SKM-1 treated with dmso at 0.1 percent for 144 hours (cell line): Measurements from ENCODE around the gene DNTTIP2.
"Not testable (repeated sequence)": the region's sequence is repeated elsewhere in the genome, so short reads cannot be mapped to it uniquely, and the experiment has no call there.

Source experiments
- DNase-seq: peaks from one replicate; lab custom pipeline; 2025; ENCODE audit not compliant: unreplicated experiment; lab: John Stamatoyannopoulos, UW

DNTTIP2 gene

DNA sequence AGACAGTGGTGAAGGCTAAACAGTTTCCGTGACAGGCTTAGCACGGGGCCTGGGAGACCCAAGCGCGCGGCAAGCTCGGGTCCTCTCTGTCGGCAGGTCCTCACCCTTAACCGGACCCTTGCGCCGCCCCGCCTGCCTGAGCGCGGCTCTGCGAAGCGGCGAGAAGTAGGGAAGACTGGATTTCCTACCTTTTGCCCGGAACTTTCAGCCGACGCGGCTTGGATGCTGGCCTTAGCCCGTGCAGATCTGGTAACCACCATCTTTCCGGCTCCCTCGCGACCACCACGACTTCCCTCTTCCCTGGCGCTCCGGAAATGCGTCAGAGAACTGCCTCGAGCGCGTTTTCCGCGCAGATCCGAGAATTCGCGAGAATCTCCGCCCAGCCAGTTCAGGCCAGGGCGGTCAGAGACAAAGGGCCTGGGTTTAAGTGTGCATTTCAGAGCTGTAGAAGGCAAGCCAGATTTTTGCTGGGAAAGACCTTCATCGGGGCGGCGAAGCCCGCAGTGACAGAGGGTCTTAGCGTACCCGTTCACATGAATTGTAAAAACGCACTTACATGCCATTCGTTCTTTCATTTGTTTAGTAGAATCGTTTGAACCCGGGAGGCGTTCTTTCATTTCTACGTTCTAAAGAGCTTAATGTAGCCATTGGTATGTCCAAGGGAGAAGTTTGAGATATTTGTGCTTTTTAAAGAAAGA is at the start of gene DNTTIP2:
TSS of gene DNTTIP2 (minus strand) at position 318 of the 698 bp plus-strand sequence. CDS start at position 260, 58 bp downstream.
- DNase-seq: peak; percentile 76

- no peak for DNase-seq
These were observed 46.2 kb upstream of the DNTTIP2 start for GRCh38 chr1:93925206-93925605.

DNA sequence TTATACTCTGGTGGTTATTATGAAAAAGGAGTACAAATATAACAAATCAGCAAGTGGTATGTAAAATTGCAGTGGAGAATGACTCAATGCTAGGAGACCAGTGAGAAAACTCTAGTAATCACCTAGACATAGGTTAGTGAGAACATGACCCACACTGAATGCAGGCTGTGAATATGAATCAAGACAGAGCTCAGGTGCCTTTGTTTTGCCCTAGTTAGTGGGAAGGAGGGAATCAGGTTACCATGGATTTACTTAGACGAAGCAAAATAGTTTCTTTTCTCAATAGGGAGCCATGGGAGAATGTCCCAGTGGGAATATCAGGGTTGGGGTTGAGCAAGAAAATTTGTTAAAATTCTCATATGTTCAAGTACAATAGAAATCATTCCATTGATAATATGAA is 40.8 kb upstream of the DNTTIP2 start:
- no peak for DNase-seq

GRCh38 chr1:93917302-93917701 is 38.3 kb upstream of the DNTTIP2 start:
- no peak for DNase-seq

- DNase-seq: not testable (repeated sequence)
These were observed 31.9 kb upstream of the DNTTIP2 start for GRCh38 chr1:93910880-93911279.

DNA sequence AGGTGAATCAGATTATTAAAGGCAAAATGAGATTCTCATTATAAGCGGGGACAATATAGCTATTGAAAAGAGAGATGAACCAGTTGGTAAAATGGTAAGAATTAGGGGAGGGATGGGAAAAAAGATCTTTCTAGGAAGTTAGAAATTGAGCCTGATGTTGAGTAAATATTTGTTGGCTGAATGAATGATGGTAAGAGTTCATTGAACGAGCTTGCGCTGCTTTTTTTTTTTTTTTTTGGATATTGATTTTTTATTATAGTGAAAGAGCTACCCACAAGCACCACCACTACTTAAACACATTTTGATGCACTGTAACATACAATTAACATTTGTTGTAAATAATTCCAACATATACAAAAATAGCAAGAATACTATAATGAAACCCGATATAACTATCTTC is 31.3 kb upstream of the DNTTIP2 start:
- DNase-seq: no peak

- DNase-seq: peak; percentile 88
These were observed 30.4 kb upstream of the DNTTIP2 start, which contains the start of gene GCLM for GRCh38 chr1:93909146-93910050. Gene GCLM (minus strand): TSS chr1:93909430. CDS start chr1:93909163, 267 bp downstream.

GRCh38 chr1:93908394-93909145 is 29.6 kb upstream of the DNTTIP2 start:
- peak; percentile 16 for DNase-seq

- no peak for DNase-seq
These were observed 28.7 kb upstream of the DNTTIP2 start for GRCh38 chr1:93907718-93908117.

GRCh38 chr1:93906480-93906879 is 27.5 kb upstream of the DNTTIP2 start:
- DNase-seq: no peak

DNA sequence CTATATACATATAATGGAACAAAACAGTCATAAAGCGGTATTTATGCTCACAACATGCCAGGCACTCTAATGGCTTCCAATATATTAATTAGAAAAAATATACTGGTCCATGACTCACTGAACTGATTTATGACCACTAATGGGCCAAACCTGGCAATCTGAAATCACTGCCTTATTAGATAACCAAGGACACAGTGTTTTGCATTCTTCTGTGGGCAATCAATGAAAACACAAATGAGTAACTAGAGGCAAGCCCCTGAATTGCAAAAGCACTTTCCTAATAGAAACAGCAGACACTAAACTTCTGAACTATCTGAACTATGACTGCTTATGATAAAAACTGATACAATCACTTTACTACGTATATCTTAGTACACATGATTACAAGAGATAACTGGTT is 26.7 kb upstream of the DNTTIP2 start:
- DNase-seq: no peak

DNA sequence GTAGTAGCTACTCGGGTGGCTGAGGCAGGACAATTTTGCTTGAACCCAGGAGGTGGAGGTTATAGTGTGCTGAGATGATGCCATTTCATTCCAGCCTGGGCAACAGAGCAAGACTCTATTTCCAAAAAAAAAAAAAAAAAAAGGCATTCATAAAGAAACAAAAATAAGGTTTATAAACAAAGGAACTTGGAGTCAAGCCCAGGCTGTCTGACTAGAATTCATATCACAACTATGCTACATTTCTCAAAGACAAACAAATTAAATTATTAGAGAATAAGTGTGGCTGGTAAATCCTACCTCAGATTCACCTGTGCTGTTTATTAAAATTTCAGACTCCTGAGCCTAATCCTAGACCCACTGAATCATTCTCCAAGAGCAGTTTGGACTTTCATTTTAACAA is 26.0 kb upstream of the DNTTIP2 start:
- no peak for DNase-seq

DNA sequence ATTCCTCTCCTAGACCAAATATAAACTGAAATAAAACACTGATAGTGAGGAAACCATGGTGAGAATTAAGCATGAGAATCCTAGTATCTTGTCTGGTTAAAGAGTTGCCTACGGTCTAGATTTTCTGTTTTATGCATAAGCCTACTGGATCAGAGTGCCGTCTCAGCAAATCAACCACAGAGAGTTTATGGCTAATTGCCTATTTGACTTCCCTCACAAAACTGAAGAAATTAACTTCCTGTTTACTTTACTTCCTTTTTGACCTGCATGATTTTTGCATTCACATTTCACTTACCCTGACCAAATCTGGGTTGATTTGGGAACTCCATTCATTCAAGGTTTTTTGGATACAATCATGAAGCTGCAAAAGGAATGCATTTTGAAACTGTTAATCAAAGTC is 25.2 kb upstream of the DNTTIP2 start:
- peak; percentile 54 for DNase-seq

DNA sequence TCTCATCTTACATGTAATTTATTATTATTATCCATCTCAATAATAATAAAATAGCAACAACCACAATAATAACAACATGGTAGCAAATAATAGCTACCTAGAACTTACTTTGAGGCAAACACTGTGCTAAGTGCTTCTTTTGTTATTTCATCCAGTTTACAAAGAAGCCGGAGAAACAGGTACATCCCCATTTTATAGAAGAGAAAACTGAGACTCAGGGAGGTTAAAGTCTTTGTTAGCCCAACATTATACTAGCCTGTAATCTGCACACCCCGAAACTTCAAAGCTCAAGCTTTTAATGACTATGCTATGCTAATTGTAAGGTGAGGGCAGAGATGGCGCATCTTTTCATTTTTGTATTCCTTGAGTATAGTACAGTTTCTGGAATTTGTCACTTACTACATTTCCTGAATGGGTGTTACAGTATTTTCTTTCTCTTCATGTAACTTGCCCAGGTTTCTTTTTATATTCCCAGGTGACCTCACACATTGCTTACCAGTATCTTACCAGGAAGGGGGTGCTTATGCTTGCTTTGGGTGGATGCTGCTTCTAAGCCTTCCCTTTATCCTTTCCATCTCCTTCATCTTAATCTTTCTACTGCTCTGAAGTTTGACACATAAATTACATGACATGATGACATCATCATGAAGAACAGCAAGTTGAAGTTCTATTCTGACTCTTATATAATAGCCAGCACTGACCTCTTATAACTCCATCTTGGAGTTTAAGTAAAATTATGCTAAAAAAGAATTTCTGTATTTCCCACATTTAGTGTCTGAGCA is 21.9 kb upstream of the DNTTIP2 start:
- no peak for DNase-seq

DNA sequence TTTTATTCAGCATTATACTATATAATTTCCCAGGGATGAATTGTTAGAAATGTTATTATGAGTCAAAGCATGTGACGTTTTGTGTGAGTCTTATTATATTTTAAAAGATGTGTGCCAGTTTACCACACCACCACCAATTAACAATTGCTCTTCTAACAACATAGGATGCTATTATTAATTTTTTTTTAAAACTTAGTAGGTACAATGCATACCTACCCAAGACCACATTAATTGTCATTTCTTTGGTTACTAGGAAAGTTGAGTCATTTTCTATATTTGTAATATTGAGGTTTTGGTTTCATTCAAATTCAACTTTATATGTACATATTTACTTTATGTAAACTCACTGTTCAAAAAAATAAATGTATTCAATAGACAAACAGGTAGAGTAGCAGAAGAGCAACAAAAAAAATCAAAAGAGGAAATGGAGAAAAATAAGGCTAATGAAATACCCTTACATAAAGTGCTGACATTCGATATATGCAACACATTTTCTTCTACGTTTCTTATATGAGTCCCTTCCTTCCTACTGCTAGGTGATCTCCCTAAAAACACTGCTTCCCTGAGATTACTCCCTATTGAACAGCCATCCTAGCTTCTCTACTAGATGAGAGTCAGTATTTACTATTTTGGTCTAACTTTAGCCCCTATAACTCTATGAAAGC is 20.7 kb upstream of the DNTTIP2 start:
- DNase-seq: no peak

DNA sequence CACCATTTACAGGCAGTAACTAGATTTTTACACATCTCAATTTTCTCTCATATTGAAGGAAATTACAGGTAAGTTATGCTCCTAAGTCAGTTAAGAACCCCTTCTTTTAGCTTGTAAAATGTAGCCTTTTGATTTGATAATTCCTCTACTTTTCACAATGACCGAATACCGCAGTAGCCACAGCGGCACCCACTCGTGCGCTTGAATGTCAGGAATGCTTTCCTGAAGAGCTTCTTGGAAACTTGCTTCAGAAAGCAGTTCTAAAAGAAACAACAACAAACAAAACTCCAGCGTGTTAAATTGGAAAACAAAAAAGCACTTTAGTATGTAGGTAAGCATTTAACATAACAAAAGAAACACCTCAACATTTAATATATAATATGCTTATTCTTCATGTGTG is 9.9 kb upstream of the DNTTIP2 start:
- DNase-seq: no peak

DNA sequence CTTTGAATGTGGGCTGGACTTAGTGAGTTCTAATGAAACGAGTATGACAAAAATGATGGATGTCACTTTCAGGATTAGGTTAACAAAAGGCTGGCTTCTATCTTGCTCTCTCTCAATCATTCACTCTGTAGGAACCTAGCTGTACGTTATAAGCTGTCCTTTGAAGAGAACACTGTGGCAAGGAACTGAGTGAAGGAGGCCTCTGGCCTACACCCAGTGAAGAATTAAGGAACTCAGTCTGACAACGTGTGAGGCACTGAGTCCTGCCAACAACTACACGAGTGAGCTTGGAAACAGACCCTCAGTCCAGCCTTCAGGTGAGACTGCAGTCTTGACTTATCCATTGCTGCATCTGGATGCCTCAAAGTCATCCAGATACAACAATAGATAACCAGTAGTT is 3.3 kb upstream of the DNTTIP2 start:
- DNase-seq: no peak

GRCh38 chr1:93880731-93881130 is 1.7 kb upstream of the DNTTIP2 start:
- DNase-seq: no peak

DNA sequence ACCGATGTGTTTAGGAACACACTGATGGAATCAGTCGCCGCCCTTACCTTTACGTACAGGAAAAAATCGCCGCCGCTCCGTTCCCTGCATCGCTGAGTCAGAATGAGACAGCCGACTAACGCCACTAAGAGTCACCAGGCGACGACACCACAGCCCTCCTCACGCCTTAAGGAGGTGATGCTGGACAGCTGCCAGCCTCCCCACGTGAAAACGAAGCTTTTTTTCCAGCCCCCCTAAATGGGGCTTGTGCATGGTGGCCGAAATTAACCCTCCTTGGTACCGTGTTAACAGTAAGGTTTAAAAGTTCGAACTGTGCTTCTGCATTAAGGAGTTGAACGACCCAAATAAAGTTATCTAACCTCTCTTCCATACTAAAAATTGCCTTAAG is 511 bp downstream of the DNTTIP2 start:
- DNase-seq: no peak

DNA sequence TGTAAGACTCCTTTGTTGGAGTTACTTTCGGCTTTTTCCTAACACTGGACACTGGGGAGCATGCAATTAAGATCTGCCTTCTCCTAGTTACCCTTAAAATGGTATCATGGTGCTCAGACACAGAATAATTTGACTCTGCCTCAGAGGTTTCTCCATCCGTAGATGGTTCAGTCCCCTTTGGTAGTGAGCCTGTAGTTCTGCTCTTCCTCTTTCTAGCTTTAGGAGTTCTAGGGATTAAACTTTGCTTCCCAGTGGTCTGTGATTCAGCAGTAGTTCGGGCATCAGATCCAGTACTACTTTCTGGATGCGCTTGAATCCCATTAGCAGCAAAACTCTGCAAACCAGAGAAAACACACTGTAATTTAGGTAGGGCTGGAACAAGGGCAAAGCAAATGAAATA is 1.5 kb downstream of the DNTTIP2 start:
- DNase-seq: no peak
